SU-DHL-6 (cell line): Measurements from ENCODE around the gene TRMT1.

Experiments
- H2AFZ ChIP-seq: fragments of 200-600 bp; sonication (generic); 2 replicates; pipeline ENCODE4 v1.6.1; 2014; ENCODE audit warnings: low read depth, mild to moderate bottlenecking, moderate library complexity, mixed read lengths, antibody characterized with exemption, low read length; ENCODE audit not compliant: severe bottlenecking
- H3F3A ChIP-seq: fragments of 200-600 bp; shearing (Covaris generic); 2 replicates; pipeline ENCODE4 v1.6.0; 2016; ENCODE audit warnings: antibody characterized with exemption, mild to moderate bottlenecking; ENCODE audit not compliant: insufficient read depth
- H3K27ac ChIP-seq: fragments of 200-600 bp; sonication (generic); 2 replicates; pipeline ENCODE4 v1.5.1; 2016; ENCODE audit warnings: low read depth, mild to moderate bottlenecking, low read length, moderate library complexity, mixed read lengths
- H3K27me3 ChIP-seq: fragments of 200-600 bp; sonication (generic), shearing (Covaris generic); 2 replicates; pipeline ENCODE4 v1.6.0; 2014; ENCODE audit warnings: mild to moderate bottlenecking, low read length
- H3K36me3 ChIP-seq: fragments of 200-600 bp; sonication (generic); 2 replicates; pipeline ENCODE4 v1.6.1; 2014; ENCODE audit warnings: mild to moderate bottlenecking, low read length, mixed read lengths
- H3K4me2 ChIP-seq: fragments of 300-600, 200-600 bp; shearing (Covaris generic), sonication (generic); 2 replicates; pipeline ENCODE4 v1.6.0; 2014; ENCODE audit warnings: low read length, low read depth, mild to moderate bottlenecking; ENCODE audit not compliant: poor library complexity, severe bottlenecking
- H3K4me3 ChIP-seq: fragments of 200-600 bp; sonication (generic); 2 replicates; pipeline ENCODE4 v1.5.1; 2014; ENCODE audit warnings: antibody characterized with exemption, low read length, mild to moderate bottlenecking, mixed read lengths; ENCODE audit not compliant: insufficient read depth, poor library complexity, severe bottlenecking
- H3K79me2 ChIP-seq: fragments of 200-600 bp; sonication (generic); 2 replicates; pipeline ENCODE4 v1.6.1; 2014; ENCODE audit warnings: mild to moderate bottlenecking, low read length, moderate library complexity; ENCODE audit not compliant: insufficient read depth
- H3K9ac ChIP-seq: fragments of 200-600 bp; sonication (generic); 2 replicates; pipeline ENCODE4 v1.7.0; 2014; ENCODE audit warnings: mild to moderate bottlenecking, low read length
- H3K9me2 ChIP-seq: fragments of 200-600 bp; sonication (generic); replicated peaks from 2 replicates; pipeline ENCODE4 v1.6.1; 2014; ENCODE audit warnings: low read length; ENCODE audit not compliant: insufficient read depth
- H3K9me3 ChIP-seq: fragments of 200-600 bp; sonication (generic); 2 replicates; pipeline ENCODE4 v1.6.1; 2014; ENCODE audit warnings: low read length, mixed read lengths; ENCODE audit not compliant: insufficient read depth
- H4K20me1 ChIP-seq: fragments of 200-600 bp; sonication (generic); 2 replicates; pipeline ENCODE4 v1.6.1; 2014; ENCODE audit warnings: low read depth, mild to moderate bottlenecking, antibody characterized with exemption, low read length, moderate library complexity, mixed read lengths
- CTCF ChIP-seq: fragments of 200-600 bp; sonication (generic); IDR thresholded peaks from one replicate; pipeline ENCODE4 v1.5.1; 2017; ENCODE audit warnings: antibody characterized with exemption, mild to moderate bottlenecking, low read length, moderate library complexity; ENCODE audit not compliant: insufficient read depth, poor library complexity, severe bottlenecking
- EZH2phosphoT487 ChIP-seq: fragments of 200-600 bp; sonication (generic), shearing (Covaris generic); conservative IDR thresholded peaks from 2 replicates; pipeline ENCODE4 v1.6.1; 2018; ENCODE audit warnings: mild to moderate bottlenecking, antibody characterized with exemption, low read length, moderate library complexity, mixed read lengths

Gene TRMT1

GRCh38 chr19:13070425-13071140 is 46.0 kb downstream of the TRMT1 start:
- H3K4me3 ChIP-seq: no peak overlapping the region
- H3F3A ChIP-seq: no peaks in the 10 kb centered on the region

GRCh38 chr19:13069415-13070359 is 46.9 kb downstream of the TRMT1 start:
- Histone ChIP-seq H3K9me3 (no peaks in the 10 kb centered on the region), H4K20me1 (no peaks in the 10 kb centered on the region), H3K9ac (no peak overlapping the region), H3F3A (no peaks in the 10 kb centered on the region), H2AFZ (no peak overlapping the region), H3K27me3 (no peaks in the 10 kb centered on the region), H3K9me2 (no peaks in the 10 kb centered on the region), H3K4me2 (no peak overlapping the region), H3K36me3 (no peaks in the 10 kb centered on the region), H3K79me2 (no peaks in the 10 kb centered on the region), H3K27ac (no peak overlapping the region), H3K4me3 (no peak overlapping the region)
- TF ChIP-seq EZH2phosphoT487: no peak
- no peak for TF ChIP-seq CTCF

More at GRCh38 chr19:13070425-13071140, 46.0 kb downstream of the TRMT1 start:
- no peaks in the 10 kb centered on the region for H3K9me3 ChIP-seq
- H3K27ac ChIP-seq: no peak overlapping the region
- TF ChIP-seq CTCF: no peak
- TF ChIP-seq EZH2phosphoT487: no peak
- H3K4me2 ChIP-seq: no peak overlapping the region
- no peaks in the 10 kb centered on the region for H3K9me2 ChIP-seq
- H3K27me3 ChIP-seq: no peaks in the 10 kb centered on the region
- H3K9ac ChIP-seq: no peak overlapping the region
- no peaks in the 10 kb centered on the region for H3K79me2 ChIP-seq
- H3K36me3 ChIP-seq: no peaks in the 10 kb centered on the region
- no peaks in the 10 kb centered on the region for H4K20me1 ChIP-seq
- H2AFZ ChIP-seq: no peak overlapping the region

GRCh38 chr19:13068085-13068846 is 48.3 kb downstream of the TRMT1 start:
- Histone ChIP-seq H3K9me3 (no peaks in the 10 kb centered on the region), H3K79me2 (no peaks in the 10 kb centered on the region), H3K4me2 (no peak overlapping the region), H3K4me3 (no peak overlapping the region), H3F3A (no peaks in the 10 kb centered on the region), H3K9me2 (no peaks in the 10 kb centered on the region), H4K20me1 (no peaks in the 10 kb centered on the region), H3K27me3 (no peaks in the 10 kb centered on the region), H2AFZ (no peak overlapping the region), H3K27ac (no peak overlapping the region), H3K36me3 (no peaks in the 10 kb centered on the region), H3K9ac (no peak overlapping the region)
- TF ChIP-seq CTCF: no peak
- TF ChIP-seq EZH2phosphoT487: no peak
